Smooth muscle cell (in vitro differentiated cells): ENCODE results near the gene JAM3. TPM values are rescaled to one million over a fixed set of nuclear protein-coding genes. Genes with fewer than 3 reads are reported as not detected.
A peak's percentile ranks its signal among the peaks of the same experiment; 100 is the strongest.

ENCODE experiments used
- DNase-seq: peaks from one replicate; lab custom pipeline; 2025; ENCODE audit not compliant: unreplicated experiment; lab: John Stamatoyannopoulos, UW
- H2AFZ ChIP-seq: fragments of 200-600 bp; sonication (generic); 2 replicates; pipeline ENCODE4 v1.6.0; 2016; ENCODE audit warnings: antibody characterized with exemption, low read depth, mild to moderate bottlenecking
- H3F3A ChIP-seq: fragments of 200-600 bp; sonication (generic); 2 replicates; pipeline ENCODE4 v1.6.0; 2017; ENCODE audit warnings: antibody characterized with exemption, low read depth
- H3K27ac ChIP-seq: fragments of 200-600 bp; sonication (generic); 2 replicates; pipeline ENCODE4 v1.5.1; 2016; ENCODE audit warnings: low read depth, mild to moderate bottlenecking
- H3K27me3 ChIP-seq: fragments of 200-600 bp; sonication (generic); 2 replicates; pipeline ENCODE4 v1.6.1; 2016; ENCODE audit warnings: low read depth, mild to moderate bottlenecking
- H3K36me3 ChIP-seq: fragments of 200-600 bp; sonication (generic); 2 replicates; pipeline ENCODE4 v1.5.1; 2016; ENCODE audit warnings: low read depth
- H3K4me1 ChIP-seq: fragments of 200-600 bp; sonication (generic); 2 replicates; pipeline ENCODE4 v1.5.1; 2016; ENCODE audit warnings: low read depth
- H3K4me2 ChIP-seq: fragments of 200-600 bp; sonication (generic); 2 replicates; pipeline ENCODE4 v1.6.0; 2016; ENCODE audit warnings: mild to moderate bottlenecking
- H3K4me3 ChIP-seq: fragments of 200-600 bp; sonication (generic); 2 replicates; pipeline ENCODE4 v1.5.1; 2016; ENCODE audit warnings: mild to moderate bottlenecking
- H3K79me2 ChIP-seq: fragments of 200-600 bp; sonication (generic); 2 replicates; pipeline ENCODE4 v1.6.0; 2016; ENCODE audit warnings: low read depth, mild to moderate bottlenecking
- H3K9ac ChIP-seq: fragments of 200-600 bp; sonication (generic); 2 replicates; pipeline ENCODE4 v1.6.0; 2016; ENCODE audit warnings: low read depth
- H3K9me3 ChIP-seq: fragments of 200-600 bp; sonication (generic); replicated peaks from 2 replicates; pipeline ENCODE4 v1.5.1; 2016; ENCODE audit warnings: low read depth
- H4K20me1 ChIP-seq: fragments of 200-600 bp; sonication (generic); 2 replicates; pipeline ENCODE4 v1.6.0; 2016; ENCODE audit warnings: low read depth
- WGBS: methylation state at CpG from one replicate; pipeline ENCODE4 v1.1.7; 2016; ENCODE audit warnings: low lambda C conversion rate; 5-methylcytosine and 5-hydroxymethylcytosine counted together
- polyA plus RNA-seq: library from polyadenylated mRNA; unstranded; fragments of >200 nt; fragmentation: Nextera tagmentation; extraction: Ambion mirVana; gene quantifications from 2 replicates; pipeline ENCODE4 v1.2.1, GENCODE V29; 2016
- total RNA-seq: library from RNA; depleted of rRNA; stranded (reverse); fragments of >200 nt; gene quantifications from 2 replicates; pipeline ENCODE4 v1.2.3, GENCODE V29; 2014
- TF ChIP-seq, protein P1 (sequence below): fragments of 200-600 bp; sonication (generic); IDR thresholded peaks from 2 replicates; pipeline ENCODE4 v1.5.1; 2017; ENCODE audit warnings: borderline replicate concordance, mild to moderate bottlenecking, antibody characterized with exemption; ENCODE audit not compliant: insufficient read depth, poor library complexity, severe bottlenecking

The JAM3 gene
- total and polyA plus RNA-seq, 2 experiments from 2014 or later: 75.5 to 82.9 TPM

DNA sequence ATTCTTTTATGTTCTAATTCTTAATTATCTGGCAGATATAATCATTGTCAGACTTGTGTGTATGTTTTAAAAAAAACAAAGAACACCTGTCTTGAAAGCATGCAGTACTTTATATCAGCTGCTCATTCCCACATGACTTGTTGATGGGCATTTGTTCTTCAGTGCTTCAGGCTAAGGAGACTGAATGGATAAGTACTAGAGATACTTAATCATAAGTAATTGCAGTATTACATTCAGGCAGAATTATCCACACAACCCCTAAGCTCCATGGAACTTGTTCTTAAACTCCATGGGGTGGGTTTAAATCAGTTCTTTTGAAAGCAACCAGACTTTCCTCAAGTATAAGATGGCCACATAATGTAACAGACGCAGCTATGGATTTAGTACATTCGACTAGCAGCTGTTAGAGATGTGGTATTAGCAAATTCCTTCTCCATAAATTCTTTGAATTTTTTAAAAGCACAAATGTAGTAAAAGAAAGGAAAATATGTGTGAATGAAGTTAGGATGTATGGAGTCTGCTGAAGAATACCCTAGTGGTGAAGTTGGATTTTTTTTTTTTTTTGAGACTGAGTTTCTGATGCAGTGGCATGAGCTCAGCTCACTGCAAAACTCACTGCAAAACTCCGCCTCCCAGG is 3.0 kb downstream of the JAM3 start:
- no peaks in the 10 kb centered on the region for H3K36me3 ChIP-seq
- no peaks in the 10 kb centered on the region for H3F3A ChIP-seq
- H3K79me2 ChIP-seq: peaks cover 74% of the 10 kb centered on the region
- H3K4me2 ChIP-seq: peak overlapping the region; percentile 36
- H3K4me1 ChIP-seq: peaks cover 21% of the 10 kb centered on the region
- H3K4me3 ChIP-seq: no peak overlapping the region
- peaks cover 65% of the 10 kb centered on the region for H4K20me1 ChIP-seq
- no peak overlapping the region for H3K9ac ChIP-seq
- H2AFZ ChIP-seq: no peak overlapping the region
- 49% methylated on average over 3 of the region's 3 CpGs for WGBS
- TF ChIP-seq, protein P1, sequence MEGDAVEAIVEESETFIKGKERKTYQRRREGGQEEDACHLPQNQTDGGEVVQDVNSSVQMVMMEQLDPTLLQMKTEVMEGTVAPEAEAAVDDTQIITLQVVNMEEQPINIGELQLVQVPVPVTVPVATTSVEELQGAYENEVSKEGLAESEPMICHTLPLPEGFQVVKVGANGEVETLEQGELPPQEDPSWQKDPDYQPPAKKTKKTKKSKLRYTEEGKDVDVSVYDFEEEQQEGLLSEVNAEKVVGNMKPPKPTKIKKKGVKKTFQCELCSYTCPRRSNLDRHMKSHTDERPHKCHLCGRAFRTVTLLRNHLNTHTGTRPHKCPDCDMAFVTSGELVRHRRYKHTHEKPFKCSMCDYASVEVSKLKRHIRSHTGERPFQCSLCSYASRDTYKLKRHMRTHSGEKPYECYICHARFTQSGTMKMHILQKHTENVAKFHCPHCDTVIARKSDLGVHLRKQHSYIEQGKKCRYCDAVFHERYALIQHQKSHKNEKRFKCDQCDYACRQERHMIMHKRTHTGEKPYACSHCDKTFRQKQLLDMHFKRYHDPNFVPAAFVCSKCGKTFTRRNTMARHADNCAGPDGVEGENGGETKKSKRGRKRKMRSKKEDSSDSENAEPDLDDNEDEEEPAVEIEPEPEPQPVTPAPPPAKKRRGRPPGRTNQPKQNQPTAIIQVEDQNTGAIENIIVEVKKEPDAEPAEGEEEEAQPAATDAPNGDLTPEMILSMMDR: no peak
- H3K27me3 ChIP-seq: no peaks in the 10 kb centered on the region
- no peak for DNase-seq
- H3K9me3 ChIP-seq: no peaks in the 10 kb centered on the region
- H3K27ac ChIP-seq: no peak overlapping the region

DNA sequence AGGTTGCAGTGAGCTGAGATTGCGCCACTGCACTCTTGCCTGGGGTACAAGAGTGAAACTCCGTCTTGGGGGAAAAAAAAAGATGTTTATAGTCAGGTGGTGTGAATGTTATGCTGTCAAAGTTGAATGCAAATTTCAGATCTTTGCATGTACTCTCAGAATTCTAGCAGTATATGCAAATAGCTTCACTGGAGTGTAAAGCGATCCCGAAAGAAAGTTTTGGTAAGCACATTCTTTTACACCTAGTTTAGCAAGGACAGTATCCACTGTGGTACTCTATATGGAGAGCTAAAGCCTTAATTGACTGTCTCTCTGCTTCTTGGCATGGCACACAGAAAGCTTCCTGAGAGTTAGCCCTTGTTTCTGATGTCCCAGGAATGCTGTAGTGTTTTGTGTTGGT is 4.0 kb downstream of the JAM3 start:
- no peaks in the 10 kb centered on the region for H3K27me3 ChIP-seq
- no peak for DNase-seq
- WGBS: 71% methylated on average over 4 of the region's 4 CpGs
- peaks cover 72% of the 10 kb centered on the region for H4K20me1 ChIP-seq
- no peak overlapping the region for H2AFZ ChIP-seq
- no peak overlapping the region for H3K4me3 ChIP-seq
- no peak overlapping the region for H3K27ac ChIP-seq
- peaks cover 83% of the 10 kb centered on the region for H3K79me2 ChIP-seq
- H3K9me3 ChIP-seq: no peaks in the 10 kb centered on the region
- H3K4me1 ChIP-seq: peaks cover 21% of the 10 kb centered on the region
- H3K9ac ChIP-seq: no peak overlapping the region
- H3K36me3 ChIP-seq: no peaks in the 10 kb centered on the region
- TF ChIP-seq, protein P1: no peak
- H3F3A ChIP-seq: no peaks in the 10 kb centered on the region
- no peak overlapping the region for H3K4me2 ChIP-seq

DNA sequence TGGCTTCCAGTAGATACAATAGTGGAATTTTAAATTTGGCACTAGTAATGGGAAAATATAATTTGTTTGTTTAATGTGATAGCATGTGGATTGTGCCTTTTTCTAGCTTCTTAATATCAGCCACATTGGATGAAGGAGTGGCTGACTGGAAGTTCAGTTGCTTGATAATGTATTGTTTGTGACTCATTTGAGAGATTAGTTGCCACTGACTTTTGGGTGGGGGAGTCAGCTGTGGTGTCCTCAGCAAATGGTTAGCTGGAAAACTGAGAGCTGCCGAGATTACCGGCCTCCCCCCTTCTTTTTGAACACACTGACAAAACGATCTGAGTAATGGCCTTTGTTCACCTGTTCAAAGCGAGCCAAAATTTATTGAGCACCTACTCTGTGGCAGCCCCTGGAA is 5.5 kb downstream of the JAM3 start:
- Histone ChIP-seq H3K4me3 (no peak overlapping the region), H3K9ac (no peak overlapping the region), H3K27me3 (no peaks in the 10 kb centered on the region), H3K27ac (no peak overlapping the region), H3K36me3 (no peaks in the 10 kb centered on the region), H3F3A (no peaks in the 10 kb centered on the region), H2AFZ (no peak overlapping the region), H3K79me2 (peaks cover 95% of the 10 kb centered on the region), H3K4me2 (peak overlapping the region; percentile 1), H3K4me1 (peaks cover 21% of the 10 kb centered on the region), H3K9me3 (no peaks in the 10 kb centered on the region), H4K20me1 (peaks cover 87% of the 10 kb centered on the region)
- TF ChIP-seq, protein P1: no peak
- no peak for DNase-seq
- WGBS: 68% methylated on average over 4 of the region's 4 CpGs

DNA sequence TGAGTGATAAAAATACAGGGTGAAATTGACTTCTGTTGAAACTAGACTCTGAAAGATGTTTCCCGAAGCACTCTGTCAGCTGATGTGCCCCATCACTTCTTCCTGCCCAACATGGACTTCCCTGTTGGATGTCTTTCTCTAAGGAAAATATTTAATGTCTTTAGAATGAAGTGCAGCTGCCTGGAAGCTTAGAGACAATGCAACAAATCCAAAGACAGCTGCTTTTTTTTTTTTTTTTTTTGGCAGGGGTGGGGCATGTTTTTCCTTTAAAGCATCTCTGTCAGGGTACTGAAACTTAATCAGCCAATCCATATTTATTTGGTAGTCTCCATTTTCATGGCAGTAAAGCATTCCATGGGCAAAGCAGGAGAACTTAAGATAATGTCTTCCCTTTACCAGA is 5.9 kb downstream of the JAM3 start:
- Histone ChIP-seq H3K79me2 (peaks cover 96% of the 10 kb centered on the region), H3K4me3 (no peak overlapping the region), H3K27me3 (no peaks in the 10 kb centered on the region), H2AFZ (no peak overlapping the region), H3K4me1 (peaks cover 18% of the 10 kb centered on the region), H3F3A (no peaks in the 10 kb centered on the region), H3K4me2 (no peak overlapping the region), H4K20me1 (peaks cover 88% of the 10 kb centered on the region), H3K9me3 (no peaks in the 10 kb centered on the region), H3K9ac (no peak overlapping the region), H3K36me3 (no peaks in the 10 kb centered on the region), H3K27ac (no peak overlapping the region)
- TF ChIP-seq, protein P1: no peak
- DNase-seq: no peak
- WGBS: 55% methylated on average over 1 of the region's 1 CpG
